Muscle layer of colon (tissue), 2 donors: ENCODE data around the gene SMAD6.
"Not testable (repeated sequence)": the region's sequence is repeated elsewhere in the genome, so short reads cannot be mapped to it uniquely, and the experiment has no call there.

Experiments used
- H3K27ac ChIP-seq: one replicate; pipeline ENCODE4 v1.7.0; 2013; ENCODE audit warnings: low read depth, mild to moderate bottlenecking, low read length, moderate library complexity
- H3K27me3 ChIP-seq, 2 donors: one replicate each; pipeline ENCODE4 v1.7.0; 2013; ENCODE audit warnings: low read length in 2 of 2, mild to moderate bottlenecking in 2 of 2; ENCODE audit not compliant: insufficient read depth in 2 of 2, control insufficient read depth in 1 of 2
- H3K36me3 ChIP-seq: one replicate; pipeline ENCODE4 v1.7.0; 2013; ENCODE audit warnings: mild to moderate bottlenecking, low read length; ENCODE audit not compliant: insufficient read depth
- H3K4me1 ChIP-seq: one replicate; pipeline ENCODE4 v1.7.0; 2013; ENCODE audit warnings: mild to moderate bottlenecking, low read length; ENCODE audit not compliant: insufficient read depth
- H3K4me3 ChIP-seq, 2 donors: one replicate each; pipeline ENCODE4 v1.7.0; 2013; ENCODE audit warnings: low read length in 2 of 2, low read depth in 1 of 2, mild to moderate bottlenecking in 1 of 2, moderate library complexity in 1 of 2
- H3K9ac ChIP-seq: one replicate; pipeline ENCODE4 v1.7.0; 2013; ENCODE audit warnings: low read length
- H3K9me3 ChIP-seq: one replicate; pipeline ENCODE4 v1.7.0; 2013; ENCODE audit warnings: mild to moderate bottlenecking, low read length
- donor health status: abdominal sarcoma.
- donor health status: Adenocarcinoma of cecum.

SMAD6 gene

DNA sequence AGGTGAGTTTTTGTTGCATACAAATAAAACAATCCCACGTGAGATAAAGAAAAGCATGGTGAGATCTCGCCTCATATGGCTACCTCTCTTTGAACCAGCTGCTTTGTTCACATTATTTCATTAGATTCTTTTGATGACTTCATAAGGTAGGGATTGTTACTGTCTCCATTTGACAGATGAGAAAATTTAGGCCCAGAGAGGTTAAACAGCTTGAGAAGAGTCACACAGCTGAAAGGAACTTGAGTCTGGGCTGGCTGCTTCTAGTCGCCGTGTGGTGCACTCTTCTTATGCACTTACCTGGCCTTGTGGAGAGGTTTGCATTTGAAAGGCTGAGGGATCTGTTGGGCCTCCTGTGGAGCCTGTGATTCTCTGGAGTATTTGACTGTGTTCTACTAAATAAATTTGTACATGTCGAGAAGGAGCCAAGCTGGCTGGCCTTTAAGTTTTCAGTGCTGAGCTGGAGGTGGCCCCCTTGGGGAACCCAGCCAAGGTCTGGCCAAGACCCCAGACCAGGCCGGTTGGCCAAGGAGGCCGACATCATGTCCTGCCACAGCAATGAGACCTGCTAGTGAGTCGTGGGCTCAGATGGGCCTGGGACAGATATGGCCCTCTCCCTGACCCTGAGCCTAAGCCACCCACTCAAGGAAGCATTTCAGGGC is 125.1 kb downstream of the SMAD6 start:
- no peaks in the 10 kb centered on the region for H3K27me3 ChIP-seq
- H3K27ac ChIP-seq, result no peak overlapping the region
- no peaks in the 10 kb centered on the region for H3K4me1 ChIP-seq

DNA sequence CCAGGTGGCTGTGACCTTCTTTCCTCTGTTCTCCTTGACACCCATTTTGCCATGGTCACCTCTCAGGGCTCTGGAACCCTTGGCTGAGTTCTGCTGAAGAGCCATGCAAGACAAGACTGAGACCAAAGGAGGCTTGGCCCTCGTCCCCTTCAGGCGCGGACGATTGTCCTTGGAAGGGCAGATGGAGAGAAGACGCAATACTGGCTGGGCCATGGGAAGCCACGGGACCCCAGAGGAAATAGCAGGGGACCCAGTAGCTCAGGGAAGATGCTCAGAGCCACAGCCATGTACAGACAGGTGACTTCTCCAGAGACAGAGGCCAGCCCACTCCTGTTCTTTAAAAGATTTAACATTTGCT is 125.6 kb downstream of the SMAD6 start:
- no peaks in the 10 kb centered on the region for H3K4me1 ChIP-seq
- no peak overlapping the region for H3K4me3 ChIP-seq
- no peaks in the 10 kb centered on the region for H3K27me3 ChIP-seq
- no peak overlapping the region for H3K27ac ChIP-seq
- H3K36me3 ChIP-seq, result no peaks in the 10 kb centered on the region
- H3K9me3 ChIP-seq, result no peaks in the 10 kb centered on the region
- H3K9ac ChIP-seq, result no peak overlapping the region

More for the DNA sequence above, 125.1 kb downstream of the SMAD6 start:
- Histone ChIP-seq H3K9me3 (no peaks in the 10 kb centered on the region), H3K4me3 (no peak overlapping the region), H3K36me3 (no peaks in the 10 kb centered on the region), H3K9ac (no peak overlapping the region)

DNA sequence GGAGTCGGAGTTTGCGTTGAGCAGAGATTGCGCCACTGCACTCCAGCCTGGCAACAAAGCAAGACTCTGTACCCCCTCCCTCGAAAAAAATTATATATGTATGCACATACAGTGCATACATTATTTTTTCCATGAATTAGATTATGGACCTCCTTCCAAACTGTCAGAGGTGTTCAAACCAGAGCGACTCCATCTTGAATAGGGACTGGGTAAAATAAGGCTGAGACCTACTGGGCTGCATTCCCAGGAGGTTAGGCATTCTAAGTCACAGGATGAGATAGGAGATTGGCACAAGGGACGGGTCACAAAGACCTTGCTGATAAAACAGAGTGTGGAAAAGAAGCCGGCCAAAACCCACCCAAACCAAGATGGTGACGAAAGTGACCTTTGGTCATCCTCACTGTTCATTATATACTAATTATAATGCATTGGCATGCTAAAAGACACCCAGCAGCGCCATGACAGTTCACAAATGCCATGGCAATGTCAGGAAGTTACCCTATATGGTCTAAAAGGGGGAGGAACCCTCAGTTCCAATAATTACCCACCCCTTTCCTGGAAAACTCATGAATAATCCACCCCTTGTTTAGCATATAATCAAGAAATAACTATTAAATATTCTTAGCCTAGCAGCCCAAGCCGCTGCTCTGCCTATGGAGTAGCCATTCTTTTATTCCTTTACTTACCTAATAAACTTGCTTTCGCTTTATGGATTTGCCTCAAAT is 126.9 kb downstream of the SMAD6 start:
- H3K9me3 ChIP-seq, H3K27me3 ChIP-seq, H3K4me3 ChIP-seq, H3K27ac ChIP-seq, H3K4me1 ChIP-seq, H3K36me3 ChIP-seq, H3K9ac ChIP-seq: not testable (repeated sequence)

DNA sequence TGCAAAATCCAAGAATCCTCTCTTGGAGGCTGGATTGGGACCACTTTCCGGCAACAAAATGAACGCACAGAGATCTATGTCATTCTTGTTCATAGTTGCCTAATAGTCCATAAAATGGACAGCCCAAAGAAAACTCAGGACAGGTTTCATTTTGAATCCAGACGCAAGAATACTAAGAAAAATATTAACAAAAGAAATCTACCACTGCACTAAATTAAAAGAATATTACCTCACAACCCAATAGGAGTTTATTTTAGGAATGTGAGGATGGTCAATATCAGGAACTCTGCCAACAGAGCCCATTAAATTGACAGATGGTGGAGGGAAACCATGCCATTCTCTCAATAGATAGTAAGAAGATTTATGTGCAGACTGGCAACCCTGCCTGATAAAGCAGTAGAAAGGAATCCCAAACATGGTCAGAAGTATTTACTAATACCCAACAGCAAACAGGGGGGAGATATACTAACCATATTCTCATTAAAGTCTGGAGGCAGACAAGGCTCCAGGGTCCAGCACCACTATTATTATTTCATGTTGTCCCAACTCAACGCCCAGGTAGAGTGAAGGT is 127.6 kb downstream of the SMAD6 start:
- Histone ChIP-seq H3K27ac (no peak overlapping the region), H3K27me3 (no peaks in the 10 kb centered on the region), H3K4me3 (no peak overlapping the region), H3K36me3 (no peaks in the 10 kb centered on the region), H3K9me3 (no peaks in the 10 kb centered on the region), H3K9ac (no peak overlapping the region), H3K4me1 (no peaks in the 10 kb centered on the region)

DNA sequence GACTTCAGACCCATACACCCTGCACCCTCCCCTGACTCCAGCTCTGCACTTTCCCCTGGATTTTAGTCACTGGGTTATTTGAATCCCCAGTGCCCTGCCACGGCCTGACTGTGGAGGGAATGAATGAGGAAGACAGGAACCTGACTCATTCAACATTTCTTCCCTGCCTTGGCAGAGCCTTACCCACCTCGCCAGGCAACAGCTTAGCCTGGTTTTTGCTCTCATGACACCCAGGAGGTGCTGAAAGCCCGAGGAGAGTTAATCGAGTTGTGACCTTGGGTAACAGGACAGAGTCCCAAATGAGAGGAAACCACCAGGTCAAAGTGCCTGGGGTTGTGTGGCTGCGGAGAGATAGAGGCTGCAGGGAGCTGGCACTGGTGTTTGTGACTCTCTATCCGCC is 128.3 kb downstream of the SMAD6 start:
- Histone ChIP-seq H3K36me3 (no peaks in the 10 kb centered on the region), H3K4me3 (no peak overlapping the region), H3K27me3 (no peaks in the 10 kb centered on the region), H3K27ac (no peak overlapping the region), H3K9me3 (no peaks in the 10 kb centered on the region), H3K9ac (no peak overlapping the region), H3K4me1 (no peaks in the 10 kb centered on the region)

DNA sequence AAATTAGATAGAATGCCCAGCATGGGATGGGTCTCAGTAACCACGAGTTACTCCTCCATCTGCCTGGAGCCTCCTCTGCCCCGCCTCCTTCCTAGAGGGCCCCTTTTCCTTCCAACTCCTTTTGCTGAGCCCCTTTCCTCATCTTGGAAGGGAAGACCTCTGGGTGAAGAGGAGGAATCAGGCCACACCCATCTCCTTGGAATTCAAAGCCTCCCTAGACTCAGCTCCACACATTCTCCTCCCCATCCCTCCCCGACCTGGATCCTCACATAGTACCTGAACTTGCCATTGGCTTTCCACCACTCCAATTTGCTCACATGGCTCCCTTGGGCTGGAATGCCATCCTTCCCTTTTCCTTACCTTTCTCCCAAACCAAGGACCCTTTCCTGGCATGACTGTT is 128.8 kb downstream of the SMAD6 start:
- Histone ChIP-seq H3K27me3 (no peaks in the 10 kb centered on the region), H3K4me3 (no peak overlapping the region), H3K9me3 (no peaks in the 10 kb centered on the region), H3K36me3 (no peaks in the 10 kb centered on the region), H3K9ac (no peak overlapping the region), H3K4me1 (no peaks in the 10 kb centered on the region), H3K27ac (no peak overlapping the region)

DNA sequence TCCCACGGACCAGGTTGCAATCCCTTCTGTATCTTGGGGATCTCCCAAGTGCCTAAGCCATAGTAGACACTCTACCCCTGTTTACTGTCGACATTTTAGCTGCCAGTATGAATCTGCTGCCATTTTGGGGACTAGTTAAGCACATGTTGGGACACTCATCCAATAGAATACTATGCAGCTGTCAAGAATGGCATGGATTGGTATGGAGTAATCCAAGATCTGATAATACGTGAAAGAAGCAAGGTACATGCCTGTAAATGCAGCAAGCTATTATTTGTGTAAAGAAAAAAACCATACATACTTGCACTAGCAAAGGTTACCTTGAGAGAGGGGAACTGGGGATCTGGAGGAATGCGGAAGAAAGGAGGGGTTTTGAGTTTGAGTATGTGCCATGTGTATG is 129.3 kb downstream of the SMAD6 start:
- Histone ChIP-seq H3K9ac (no peak overlapping the region), H3K36me3 (no peaks in the 10 kb centered on the region), H3K27ac (no peak overlapping the region), H3K9me3 (no peaks in the 10 kb centered on the region), H3K27me3 (no peaks in the 10 kb centered on the region), H3K4me1 (no peaks in the 10 kb centered on the region), H3K4me3 (no peak overlapping the region)

DNA sequence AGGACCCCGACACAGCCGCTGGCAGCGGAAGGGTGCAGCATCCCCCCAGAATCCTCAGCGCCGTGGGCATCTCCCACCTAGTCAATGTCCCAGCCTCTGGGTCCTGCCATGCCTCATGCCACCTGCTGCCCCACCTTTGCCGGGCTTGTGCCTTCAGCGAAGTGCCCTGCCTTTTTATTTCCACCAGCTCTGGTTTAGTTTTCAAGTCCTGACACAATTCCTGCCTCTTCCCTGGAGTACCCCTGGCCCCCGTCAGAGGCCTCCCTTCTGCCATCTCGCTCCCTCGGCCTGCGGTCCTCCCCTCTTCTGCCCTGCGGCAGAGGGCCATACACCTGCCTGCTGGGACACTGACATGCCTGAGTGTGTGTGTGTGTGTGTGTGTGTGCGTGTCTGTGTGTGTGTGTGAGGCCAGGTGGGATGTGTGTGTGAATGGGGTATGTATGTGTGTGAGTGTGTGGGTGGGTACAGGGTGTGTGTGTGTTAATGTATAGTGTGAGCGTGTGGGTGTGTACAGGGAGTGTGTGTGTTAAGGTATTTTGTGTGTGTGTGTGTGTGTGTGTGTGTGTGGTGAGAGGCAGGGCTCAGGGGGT is 129.9 kb downstream of the SMAD6 start:
- Histone ChIP-seq H3K9ac (no peak overlapping the region), H3K4me3 (no peak overlapping the region), H3K27me3 (no peaks in the 10 kb centered on the region), H3K36me3 (no peaks in the 10 kb centered on the region), H3K4me1 (no peaks in the 10 kb centered on the region), H3K27ac (no peak overlapping the region), H3K9me3 (no peaks in the 10 kb centered on the region)
